Erythroblast (primary cell): ENCODE measurements around the gene CCNL1.
A peak's percentile ranks its signal among the peaks of the same experiment; 100 is the strongest.

Source experiments
- DNase-seq, 2 experiments: peaks; one replicate each; lab custom pipeline; 2025; lab: John Stamatoyannopoulos, UW
- GATA1 ChIP-seq: IDR thresholded peaks from 2 replicates; pipeline ENCODE4 v1.6.1; 2011; ENCODE audit warnings: low read depth, mild to moderate bottlenecking, control low read depth, low read length, moderate library complexity
- POLR2A ChIP-seq: IDR thresholded peaks from 2 replicates; pipeline ENCODE4 v1.6.1; 2011; ENCODE audit warnings: mild to moderate bottlenecking, low read length

The CCNL1 gene

DNA sequence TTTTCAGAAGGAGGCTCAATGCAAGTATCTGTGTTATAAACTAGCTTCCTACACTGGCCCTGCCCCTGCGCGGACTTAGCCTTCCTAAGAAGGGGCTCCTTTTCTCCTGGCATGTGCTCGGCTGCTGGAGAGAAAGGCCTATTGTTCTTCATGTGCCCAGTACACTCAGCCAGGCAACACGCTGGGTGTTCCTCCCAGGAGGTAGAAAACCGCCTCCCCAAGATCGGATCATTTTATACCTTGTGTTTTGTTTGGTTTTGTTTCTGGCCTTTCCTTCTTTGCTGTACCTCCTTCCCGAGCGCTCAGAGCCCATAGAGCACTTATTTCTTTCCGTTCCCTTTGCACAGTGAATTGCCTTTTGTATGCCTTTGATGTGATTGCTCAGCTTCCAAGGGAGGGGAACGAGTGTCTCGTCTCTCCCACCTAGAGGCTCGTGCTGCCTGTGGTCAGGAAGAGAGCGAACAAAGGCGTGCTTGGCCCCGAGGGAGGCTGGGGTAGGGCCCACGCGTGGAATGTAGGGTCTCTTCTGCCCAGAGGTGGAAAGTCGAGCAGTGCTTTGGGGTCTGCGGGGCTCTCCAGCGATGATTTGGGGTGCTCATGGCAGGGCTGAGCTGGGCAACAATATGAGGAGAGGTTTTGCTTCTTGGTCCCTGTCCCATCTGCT, 30.0 kb downstream of the CCNL1 start:
- TF ChIP-seq POLR2A, result no peak
- no peak for TF ChIP-seq GATA1
- DNase-seq, result no peak

DNA sequence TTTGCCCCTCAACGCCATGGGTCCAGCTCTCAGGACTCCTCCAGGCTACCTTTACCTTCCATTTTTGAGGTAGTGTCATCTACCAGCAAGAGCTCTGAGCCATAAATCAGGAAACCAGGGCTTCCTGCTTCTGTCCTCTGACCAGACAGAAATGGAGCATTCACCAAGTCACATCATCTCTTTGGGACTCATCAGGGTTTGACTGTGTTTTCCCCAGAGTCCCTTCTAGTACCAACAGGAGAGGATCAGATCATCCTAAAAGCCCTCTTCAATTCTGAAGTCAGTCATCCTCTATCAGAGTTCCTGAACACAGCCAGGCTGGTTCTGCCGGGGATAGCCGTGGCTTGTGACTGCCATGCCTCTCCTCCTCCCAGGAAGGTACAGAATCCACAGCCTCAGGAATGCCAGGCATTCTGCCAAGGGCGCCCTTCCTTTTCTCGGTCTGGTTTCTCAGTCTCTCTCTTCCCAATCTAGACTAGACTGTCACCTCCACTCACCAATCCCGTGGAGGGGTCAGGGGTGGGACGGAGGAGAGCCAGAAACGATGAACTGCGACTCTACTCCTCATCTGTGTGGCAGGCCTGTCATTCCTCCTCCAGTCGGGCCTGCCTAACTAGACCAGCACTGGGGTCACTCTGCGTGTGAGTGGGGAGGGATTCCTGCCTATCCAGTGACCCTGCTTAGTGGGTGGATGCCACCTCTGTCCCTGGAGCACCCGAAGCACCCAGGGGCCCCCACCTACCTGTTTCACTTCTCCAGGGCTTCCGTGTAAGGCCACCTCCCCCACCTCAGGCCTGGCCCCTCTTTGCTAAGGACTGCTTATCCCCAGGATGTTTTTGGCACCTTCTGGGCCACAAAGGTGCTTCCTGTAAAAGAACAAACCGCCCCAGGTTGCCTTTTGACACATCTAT, 30.9 kb downstream of the CCNL1 start:
- DNase-seq, result no peak
- TF ChIP-seq POLR2A, result no peak
- no peak for TF ChIP-seq GATA1

- DNase-seq, result peak; percentile 69 to 70
- no peak for TF ChIP-seq POLR2A
- no peak for TF ChIP-seq GATA1
Measured at GRCh38 chr3:157127831-157128767, 31.8 kb downstream of the CCNL1 start.

- TF ChIP-seq GATA1 (no peak), POLR2A (no peak)
- DNase-seq, result no peak
Measured at GRCh38 chr3:157127268-157127667, 32.7 kb downstream of the CCNL1 start.

DNA sequence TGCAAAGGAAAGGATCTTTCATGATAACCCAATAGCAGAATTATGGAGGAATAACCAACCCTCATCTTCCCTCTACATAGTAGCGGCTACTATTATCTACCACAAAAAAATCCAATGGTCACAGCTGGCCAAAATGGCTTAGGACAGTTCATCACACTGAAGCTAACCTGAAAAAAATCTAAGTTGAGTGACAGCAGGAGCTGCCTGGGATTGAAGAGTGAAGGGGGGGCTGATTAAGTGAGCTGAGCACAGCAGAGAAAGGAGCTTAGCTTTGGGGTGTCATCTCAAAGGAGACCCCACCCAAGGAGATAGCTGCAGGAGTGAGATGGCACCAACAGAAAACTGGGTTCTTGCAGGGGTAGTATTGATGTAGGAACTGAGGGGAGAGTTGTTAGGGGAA, 33.6 kb downstream of the CCNL1 start:
- TF ChIP-seq GATA1 (no peak), POLR2A (no peak)
- no peak for DNase-seq

DNA sequence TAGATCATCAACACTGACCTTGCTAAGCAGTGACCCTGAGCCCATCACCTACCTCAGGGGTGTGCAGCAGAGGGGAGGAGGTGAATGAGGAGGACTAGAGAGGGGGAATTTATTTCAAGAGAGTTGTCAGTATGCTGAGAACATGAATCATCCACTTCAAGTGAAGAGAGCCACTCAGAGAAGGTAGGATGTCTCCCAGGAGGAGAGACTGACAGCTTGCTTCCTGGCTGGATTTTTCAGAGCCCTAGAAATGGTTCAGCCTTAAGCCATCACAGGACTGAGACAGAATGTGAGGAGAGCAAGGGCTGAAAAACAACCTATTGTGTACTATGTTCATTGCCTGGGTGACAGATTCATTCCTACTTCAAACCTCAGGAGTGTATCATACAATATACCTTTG, 34.8 kb downstream of the CCNL1 start:
- no peak for DNase-seq
- TF ChIP-seq POLR2A (no peak), GATA1 (no peak)

GRCh38 chr3:157123621-157124020, 36.3 kb downstream of the CCNL1 start:
- no peak for DNase-seq
- TF ChIP-seq GATA1 (no peak), POLR2A (no peak)

DNA sequence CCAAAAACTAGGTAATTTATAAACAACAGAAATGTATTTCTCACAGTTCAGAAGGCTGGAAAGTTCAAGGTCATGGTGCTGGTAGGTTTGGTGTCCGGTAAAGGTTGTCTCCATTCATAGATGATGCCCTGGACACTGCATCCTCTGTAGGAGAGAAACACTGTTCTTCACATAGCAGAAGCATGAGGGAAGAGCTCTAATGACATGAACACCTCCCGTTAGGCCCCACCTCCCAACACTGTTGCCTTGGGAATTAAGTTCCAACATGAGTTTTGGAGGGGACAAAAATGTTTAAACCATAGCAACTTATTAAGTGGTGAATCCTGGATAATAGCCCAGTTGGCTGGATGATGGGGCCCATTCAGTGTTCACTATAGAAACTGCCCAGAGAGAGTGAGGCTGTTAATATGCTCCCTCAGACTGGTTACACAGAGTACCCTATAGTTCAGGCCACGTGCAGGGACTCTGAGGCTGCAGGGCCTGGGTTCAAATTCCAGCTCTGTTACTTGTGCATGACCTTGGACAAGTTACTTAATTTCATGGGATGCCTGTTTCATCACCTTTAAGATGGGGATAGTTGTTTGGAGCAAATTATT, 37.0 kb downstream of the CCNL1 start:
- TF ChIP-seq POLR2A (no peak), GATA1 (no peak)
- DNase-seq, result no peak

DNA sequence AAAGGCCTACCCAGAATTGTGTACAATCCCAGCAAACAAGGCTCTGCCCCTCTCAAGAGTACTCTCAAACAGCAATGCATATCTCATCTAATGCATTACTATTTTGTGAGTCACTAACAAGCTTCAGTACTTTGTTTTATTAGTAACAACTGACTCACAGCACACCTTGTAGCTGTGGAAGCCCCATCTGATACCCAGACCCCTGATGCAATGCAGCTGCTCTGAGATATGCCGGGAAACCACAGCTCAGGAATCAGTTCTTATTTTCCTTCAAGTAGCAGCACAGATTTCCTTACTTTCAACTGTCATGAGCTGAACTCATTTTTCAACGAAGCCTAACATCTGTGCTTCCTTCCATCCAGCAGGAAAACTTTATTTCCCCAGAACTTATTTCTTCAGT, 37.8 kb downstream of the CCNL1 start:
- TF ChIP-seq POLR2A, result no peak
- DNase-seq, result no peak

DNA sequence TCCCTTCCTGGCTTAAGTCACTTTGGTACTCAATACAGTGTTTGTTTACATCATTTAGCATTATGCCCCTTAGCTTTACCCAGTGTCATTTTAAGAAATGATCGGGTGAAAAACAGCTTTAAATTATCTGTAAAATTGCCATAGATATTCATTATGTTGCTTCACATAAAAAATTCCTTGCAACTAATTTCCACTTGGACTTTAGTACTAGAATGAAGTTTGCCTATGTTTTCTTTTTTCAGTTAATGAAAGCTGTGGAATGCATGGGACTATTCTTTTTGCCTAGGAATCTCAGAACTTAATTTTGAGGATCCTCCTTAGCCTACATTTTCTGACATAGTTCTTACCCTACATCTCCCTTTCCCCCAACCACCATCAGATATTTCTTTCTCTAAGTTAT, 38.4 kb downstream of the CCNL1 start:
- no peak for DNase-seq
- TF ChIP-seq GATA1 (no peak), POLR2A (no peak)

DNA sequence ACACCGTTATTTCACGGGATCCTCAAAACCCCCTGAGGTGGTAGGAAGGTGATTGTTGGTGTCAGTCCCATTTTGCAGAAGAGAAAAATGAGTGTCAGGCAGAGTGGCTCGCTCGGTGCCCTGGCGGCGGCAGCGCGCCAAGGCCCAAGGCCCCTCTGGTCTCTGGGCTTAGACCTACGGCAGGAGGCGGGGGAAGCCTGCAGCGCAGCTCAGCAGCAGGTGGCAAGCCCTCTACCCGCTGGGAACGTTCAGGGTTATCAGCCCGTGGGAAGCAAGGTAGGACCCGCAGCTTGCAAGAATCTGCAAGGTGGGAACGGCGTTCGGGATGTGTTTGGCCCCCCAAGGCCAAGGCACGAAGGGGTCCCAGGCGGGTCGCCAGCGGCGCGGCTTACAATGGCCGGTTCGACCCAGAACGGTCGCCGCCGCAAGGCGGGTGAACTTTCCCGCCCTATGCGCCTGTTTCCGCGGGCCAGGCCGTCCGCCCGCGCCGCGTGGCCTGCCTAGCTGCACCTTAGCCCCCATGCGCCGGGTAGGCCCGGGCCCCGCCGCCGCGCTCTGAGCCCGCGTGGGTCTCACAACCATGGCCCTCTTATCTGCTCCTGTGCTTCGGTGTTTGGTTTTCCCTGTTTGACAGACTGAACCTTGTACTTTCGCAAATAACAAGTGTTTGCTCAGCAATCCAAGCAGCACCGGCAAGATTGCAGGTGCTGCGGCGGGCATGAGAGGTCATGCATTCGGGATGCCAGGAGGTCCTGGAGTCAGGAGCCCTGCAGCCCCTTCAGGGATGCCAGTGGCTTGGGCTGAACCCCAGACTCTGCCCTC, 39.7 kb downstream of the CCNL1 start:
- DNase-seq, result no peak
- TF ChIP-seq GATA1 (no peak), POLR2A (no peak)

DNA sequence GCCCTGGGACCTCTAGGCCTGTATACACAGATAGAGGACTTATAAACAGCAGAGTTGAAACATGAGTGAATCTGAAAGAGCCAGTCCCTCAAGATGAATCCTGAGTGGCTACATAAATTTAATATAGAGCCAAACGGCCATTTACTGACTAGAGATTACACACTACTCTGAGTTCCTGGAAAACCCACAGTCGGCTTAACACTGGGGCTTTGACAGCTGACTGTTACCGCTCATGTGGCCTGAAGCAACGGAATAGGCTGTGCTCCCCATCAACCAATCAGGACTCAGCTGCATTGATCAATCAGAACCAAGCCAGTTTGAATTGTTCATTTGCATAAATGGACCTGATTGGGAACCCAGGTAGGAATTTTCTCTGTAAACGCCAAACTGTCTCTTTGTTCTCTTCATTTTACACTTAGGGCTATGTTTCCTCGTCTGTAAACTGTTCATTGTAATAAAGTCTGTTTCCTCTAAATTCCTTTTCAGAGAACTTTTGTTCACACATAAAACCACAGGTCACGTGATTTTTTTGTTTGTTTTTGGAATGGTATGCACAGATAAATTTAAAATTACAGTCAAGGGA, 40.5 kb downstream of the CCNL1 start:
- TF ChIP-seq POLR2A (no peak), GATA1 (no peak)
- DNase-seq, result peak; percentile 38 to 72
